GM12878 (cell line): ENCODE measurements around the gene DNMT3A. TPM values are rescaled to one million over a fixed set of nuclear protein-coding genes. Genes with fewer than 3 reads are reported as not detected.

Experiments
- ATAC-seq: fragments of 200-7000 bp; cut with Tn5 transposase; 3 replicates; pipeline ENCODE4 v1.9.1; 2020; ENCODE audit warnings: mild to moderate bottlenecking, moderate library complexity
- BruUV-seq: library from RNA; stranded (reverse); fragments of 400-500 nt; replicated peaks from 2 replicates; lab custom pipeline; 2021; lab: Mats Ljungman, UMichigan
- CTCF ChIA-PET: fragments of 300-600 bp; sonication (Branson Sonifier 250); formaldehyde crosslinking; extraction: SDS; loops from one replicate; lab custom pipeline; 2021; ENCODE audit warnings: inconsistent platforms; lab: Yijun Ruan, JAX
- POLR2A ChIA-PET: fragments of 350-600 bp; formaldehyde crosslinking; extraction: SDS; loops from one replicate; lab custom pipeline; 2021; ENCODE audit warnings: inconsistent platforms; lab: Charles Lee
- RAD21 ChIA-PET: fragments of 300-600 bp; sonication (Branson Sonifier 250); formaldehyde crosslinking; loops from one replicate; lab custom pipeline; 2023; ENCODE audit warnings: antibody characterized with exemption; ENCODE audit not compliant: unreplicated experiment; lab: Charles Lee
- SMC1A ChIA-PET: fragments of 300-600 bp; sonication (Branson Sonifier 250); formaldehyde crosslinking; loops from one replicate; lab custom pipeline; 2023; ENCODE audit not compliant: unreplicated experiment, uncharacterized antibody; lab: Charles Lee
- DNase-seq: peaks from one replicate; pipeline ENCODE4 v3.0.0-alpha.2; 2011; ENCODE audit warnings: low read depth, low spot score
- FAIRE-seq: peaks from 3 replicates; lab custom pipeline; 2011; peaks lifted over from hg19 to GRCh38; lab: Jason Lieb, UNC
- H2AFZ ChIP-seq: 2 replicates; pipeline ENCODE4 v1.6.0; 2011; ENCODE audit warnings: low read depth, low read length, control low read depth; ENCODE audit not compliant: control insufficient read depth
- H3K27ac ChIP-seq: 2 replicates; pipeline ENCODE4 v1.5.1; 2011; ENCODE audit warnings: control low read depth; ENCODE audit not compliant: control insufficient read depth, insufficient read depth
- H3K27me3 ChIP-seq, 2 experiments: replicated peaks in 1 of 2; 2 replicates each; pipeline versions ENCODE4 v1.6.0 to v1.6.1; 2011; ENCODE audit warnings: low read length in 1 of 2; ENCODE audit not compliant: control insufficient read depth in 2 of 2, insufficient read depth in 2 of 2
- H3K36me3 ChIP-seq, 2 experiments: 2 replicates each; pipeline ENCODE4 v1.5.1; 2011; ENCODE audit warnings: low read length in 1 of 2; ENCODE audit not compliant: control insufficient read depth in 2 of 2, insufficient read depth in 2 of 2
- H3K4me1 ChIP-seq: 2 replicates; pipeline ENCODE4 v1.6.1; 2011; ENCODE audit warnings: mild to moderate bottlenecking, low read length, moderate library complexity, mixed read lengths; ENCODE audit not compliant: control insufficient read depth, insufficient read depth
- H3K4me2 ChIP-seq: 2 replicates; pipeline ENCODE4 v1.6.0; 2011; ENCODE audit warnings: control low read depth; ENCODE audit not compliant: control insufficient read depth, insufficient read depth
- H3K4me3 ChIP-seq: fragments of 200-600 bp; sonication (generic); 2 replicates; pipeline ENCODE4 v1.5.1; 2016
- H3K79me2 ChIP-seq: 2 replicates; pipeline ENCODE4 v1.6.0; 2011; ENCODE audit warnings: low read length; ENCODE audit not compliant: control insufficient read depth, insufficient read depth
- H3K9ac ChIP-seq: 2 replicates; pipeline ENCODE4 v1.8.0; 2011; ENCODE audit warnings: low read length, control low read depth, mixed read lengths; ENCODE audit not compliant: control insufficient read depth, insufficient read depth
- H3K9me3 ChIP-seq: replicated peaks from 3 replicates; pipeline ENCODE4 v1.5.1; 2011; ENCODE audit warnings: mild to moderate bottlenecking, low read length; ENCODE audit not compliant: control insufficient read depth, insufficient read depth
- H4K20me1 ChIP-seq: 2 replicates; pipeline ENCODE4 v1.6.0; 2011; ENCODE audit not compliant: control insufficient read depth, insufficient read depth
- EP300 ChIP-seq, 2 experiments: fragments of 150-350 bp in 1 of 2; IDR thresholded peaks; 2 replicates each; pipeline ENCODE4 v1.6.1; 2011 to 2012; ENCODE audit warnings: low read depth in 2 of 2, low read length in 2 of 2, borderline replicate concordance in 1 of 2, improper control_type of control experiment in 1 of 2, inconsistent platforms in 1 of 2; ENCODE audit not compliant: control insufficient read depth in 1 of 2
- MEF2A ChIP-seq: IDR thresholded peaks from 2 replicates; pipeline ENCODE4 v1.6.1; 2011; ENCODE audit warnings: low read depth, mild to moderate bottlenecking, low read length, moderate library complexity; ENCODE audit not compliant: insufficient read depth
- NR2C2 ChIP-seq: IDR thresholded peaks from 2 replicates; pipeline ENCODE4 v1.6.1; 2011; ENCODE audit warnings: borderline replicate concordance, low read depth; ENCODE audit not compliant: control insufficient read depth, insufficient read length
- POLR2AphosphoS2 ChIP-seq: IDR thresholded peaks from 2 replicates; pipeline ENCODE4 v1.6.1; 2011; ENCODE audit warnings: low read depth, mild to moderate bottlenecking, low read length, improper control_type of control experiment, moderate library complexity
- SMAD1 ChIP-seq: fragments of 450-650 bp; IDR thresholded peaks from 2 replicates; pipeline ENCODE4 v1.6.1; 2018; ENCODE audit warnings: mild to moderate bottlenecking, low read depth; ENCODE audit not compliant: partially characterized antibody
- SRF ChIP-seq, 2 experiments: IDR thresholded peaks; 2 replicates each; pipeline ENCODE4 v1.6.1; 2011; ENCODE audit warnings: low read depth in 2 of 2, low read length in 2 of 2, mild to moderate bottlenecking in 1 of 2, moderate library complexity in 1 of 2
- TARDBP ChIP-seq: IDR thresholded peaks from 2 replicates; pipeline ENCODE4 v1.6.1; 2016; ENCODE audit warnings: borderline replicate concordance
- ZNF207 ChIP-seq: fragments of 450-650 bp; IDR thresholded peaks from 2 replicates; pipeline ENCODE4 v1.6.1; 2014; ENCODE audit warnings: antibody characterized with exemption, mild to moderate bottlenecking, borderline replicate concordance
- ZNF217 ChIP-seq: fragments of 450-650 bp; IDR thresholded peaks from 2 replicates; pipeline ENCODE4 v1.6.1; 2017; ENCODE audit warnings: antibody characterized with exemption, mild to moderate bottlenecking
- ZNF274 ChIP-seq: IDR thresholded peaks from one replicate; pipeline ENCODE4 v1.8.0; 2011; ENCODE audit not compliant: insufficient read length, insufficient read depth
- WGBS: methylation state at CpG from one replicate; pipeline ENCODE4 v1.1.6; 2016; ENCODE audit warnings: low lambda C conversion rate; ENCODE audit not compliant: insufficient replicate concordance, insufficient coverage; ENCODE audit errors: missing lambda C conversion rate; 5-methylcytosine and 5-hydroxymethylcytosine counted together
- in situ Hi-C: fragments of 300-500 bp; cut with MboI; formaldehyde crosslinking; loops from 9 replicates; pipeline ENCODE4 v1.14.3; 2018; ENCODE audit warnings: mixed read lengths
- intact Hi-C: fragments of 100-400 bp; cut with micrococcal nuclease; formaldehyde crosslinking; loops from one replicate; pipeline ENCODE4 v1.14.2; 2022; ENCODE audit not compliant: unreplicated experiment
- polyA plus RNA-seq, 11 experiments: library from polyadenylated mRNA; depleted of rRNA in 4 of 11; unstranded in 6 of 11; stranded (reverse) in 5 of 11; fragments of >200 nt; fragmentation: Nextera tagmentation in 4 of 11; fragmentation: Illumina TruSeq in 1 of 11; extraction: Ambion mirVana in 4 of 11; extraction: Trizol in 1 of 11; gene quantifications; 1 replicate in 1 of 11; 2 replicates in 10 of 11; pipeline versions ENCODE4 v1.2.1 to v1.2.3, GENCODE V29; 2011 to 2016; ENCODE audit warnings: inconsistent platforms in 2 of 11, missing spikeins in 2 of 11, low read depth in 1 of 11
- total RNA-seq, 4 experiments: library from RNA; depleted of rRNA in 3 of 4; stranded (reverse); fragments of >200 nt in 3 of 4; fragmentation: Illumina TruSeq in 1 of 4; extraction: Trizol in 1 of 4; gene quantifications; 2 replicates each; pipeline versions ENCODE4 v1.2.1 to v1.2.3, GENCODE V29; 2013 to 2021

The DNMT3A gene
- total and polyA plus RNA-seq, 10 of the 15 experiments (the other 5 are each of a cell fraction or from before 2014, with no cell fraction given) = 7.4 to 51.6 (median 17.4) TPM

DNA sequence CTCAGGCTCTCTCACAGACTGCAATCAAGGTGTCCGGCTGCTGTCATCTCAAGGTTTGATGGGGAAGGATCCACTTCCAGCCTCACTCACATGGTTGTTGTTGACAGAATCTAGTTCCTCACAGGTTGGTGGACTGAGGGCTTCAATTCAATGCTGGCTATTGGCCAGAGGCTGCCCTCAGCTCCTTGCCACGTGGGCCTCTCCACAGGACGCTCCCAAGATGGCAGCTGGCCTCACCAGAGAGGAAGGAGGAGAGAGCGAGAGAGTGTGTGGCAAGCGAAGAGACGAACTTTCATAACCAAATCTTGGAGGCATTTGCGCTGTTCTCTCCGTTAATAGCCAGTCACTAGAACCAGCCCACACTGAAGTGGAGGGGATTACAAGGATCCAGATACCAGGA is 13.5 kb upstream of the DNMT3A start:
- intact Hi-C loops = no loop called here
- ATAC-seq (no peak), FAIRE-seq (no peak), DNase-seq (no peak)
- Histone ChIP-seq H3K4me3 (no peak overlapping the region), H3K27ac (no peak overlapping the region), H3K36me3 (no peaks in the 10 kb centered on the region), H3K9me3 (no peaks in the 10 kb centered on the region; the same call in 2 of the 3 replicates), H3K4me1 (peaks cover 11% of the 10 kb centered on the region), H3K27me3 (0 out of 4 replicates have a peak, but pooled peaks cover 0 to 2% of the 10 kb centered on the region in 2 experiments), H3K9ac (no peak overlapping the region), H3K4me2 (no peak overlapping the region), H4K20me1 (no peaks in the 10 kb centered on the region), H3K79me2 (no peaks in the 10 kb centered on the region), H2AFZ (no peak overlapping the region)
- POLR2A ChIA-PET = no interaction called here
- in situ Hi-C loops = no loop called here
- BruUV-seq = no TSS peak
- CTCF ChIA-PET = no interaction called here
- SMC1A ChIA-PET = no interaction called here
- TF ChIP-seq EP300 (IDR thresholded peaks at IDR 0.05; ENCODE audit: borderline replicate concordance in 1 of 2, control insufficient read depth in 1 of 2, low read depth in 2 of 2, low read length in 2 of 2) = no peak
- TF ChIP-seq SMAD1 = no peak
- TF ChIP-seq SRF (IDR thresholded peaks at IDR 0.05; ENCODE audit: low read depth in 2 of 2, low read length in 2 of 2) = no peak
- no peak for TF ChIP-seq ZNF217
- no peak for TF ChIP-seq MEF2A
- TF ChIP-seq ZNF274 = no peak
- TF ChIP-seq TARDBP = no peak
- no peak for TF ChIP-seq NR2C2
- TF ChIP-seq ZNF207 = no peak
- TF ChIP-seq POLR2AphosphoS2 = no peak
- RAD21 ChIA-PET = no interaction called here
- 66% methylated on average over 8 of the region's 8 CpGs for WGBS
